ENCODE measurements around the gene FER.
"Not testable (repeated sequence)": the region's sequence is repeated elsewhere in the genome, so short reads cannot be mapped to it uniquely, and the experiment has no call there.

FER gene

GRCh38 chr5:108975697-108976096 lies 228.0 kb downstream of the FER start:
- no peak overlapping the region for H3K27ac ChIP-seq
- no peak for TF ChIP-seq CTCF (IDR thresholded peaks at IDR 0.05)
- H3K27me3 ChIP-seq: no peaks in the 10 kb centered on the region
- no peaks in the 10 kb centered on the region for H3K4me1 ChIP-seq (ENCODE audit: control insufficient read depth in 1 of 2, insufficient read depth in 1 of 2, low read depth in 1 of 2, low read length in 1 of 2)
- no peak overlapping the region for H3K4me3 ChIP-seq (ENCODE audit: low read depth in 1 of 2, low read length in 1 of 2)
- H3K36me3 ChIP-seq: no peaks in the 10 kb centered on the region
- H3K9me3 ChIP-seq: no peaks in the 10 kb centered on the region

- Histone ChIP-seq H3K36me3 (no peaks in the 10 kb centered on the region), H3K4me1 (ENCODE audit: control insufficient read depth in 1 of 2, insufficient read depth in 1 of 2, low read depth in 1 of 2, low read length in 1 of 2) (no peaks in the 10 kb centered on the region), H3K27me3 (no peaks in the 10 kb centered on the region), H3K9me3 (no peaks in the 10 kb centered on the region), H3K27ac (no peak overlapping the region), H3K4me3 (ENCODE audit: low read depth in 1 of 2, low read length in 1 of 2) (no peak overlapping the region)
- no peak for TF ChIP-seq CTCF (IDR thresholded peaks at IDR 0.05)
Observed at GRCh38 chr5:108983461-108984092, 235.9 kb downstream of the FER start.

DNA sequence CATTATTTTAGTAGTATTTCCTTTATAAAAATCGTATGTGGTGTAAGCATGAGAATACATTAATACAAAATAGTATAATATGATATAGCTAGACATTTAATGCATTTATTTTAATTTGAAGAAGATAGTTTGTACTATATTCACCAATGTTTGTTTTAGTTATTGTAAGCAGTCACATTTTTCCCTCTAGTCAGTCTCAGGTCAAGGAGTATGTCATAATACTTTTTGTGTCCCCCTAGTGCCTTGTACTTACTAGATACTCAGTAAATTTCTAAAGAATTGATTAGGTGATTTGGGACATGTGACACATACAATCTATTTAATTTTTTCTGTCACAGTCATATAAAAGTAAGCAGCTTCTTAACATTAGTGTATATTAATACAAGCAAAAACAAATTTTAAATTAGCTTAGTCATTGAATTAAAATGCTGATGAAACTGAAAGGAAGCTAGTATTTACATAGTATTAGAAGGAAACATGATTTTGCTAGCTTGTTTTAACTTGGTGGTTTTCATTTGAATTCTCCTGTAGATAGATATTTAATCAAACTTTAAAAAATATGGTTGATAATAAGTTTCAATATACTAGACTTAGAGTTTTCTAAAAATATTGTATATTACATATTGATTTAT lies 242.2 kb downstream of the FER start:
- Histone ChIP-seq H3K4me3 (ENCODE audit: low read depth in 1 of 2, low read length in 1 of 2) (no peak overlapping the region), H3K27me3 (no peaks in the 10 kb centered on the region), H3K9me3 (no peaks in the 10 kb centered on the region), H3K36me3 (no peaks in the 10 kb centered on the region), H3K4me1 (ENCODE audit: control insufficient read depth in 1 of 2, insufficient read depth in 1 of 2, low read depth in 1 of 2, low read length in 1 of 2) (no peaks in the 10 kb centered on the region), H3K27ac (no peak overlapping the region)
- TF ChIP-seq CTCF (IDR thresholded peaks at IDR 0.05): no peak

- H3K27ac ChIP-seq; H3K4me3 ChIP-seq (ENCODE audit: low read depth in 1 of 2, low read length in 1 of 2); H3K36me3 ChIP-seq; H3K27me3 ChIP-seq; H3K4me1 ChIP-seq (ENCODE audit: control insufficient read depth in 1 of 2, insufficient read depth in 1 of 2, low read depth in 1 of 2, low read length in 1 of 2); H3K9me3 ChIP-seq: not testable (repeated sequence)
Observed at GRCh38 chr5:108992396-108993085, 244.8 kb downstream of the FER start.

DNA sequence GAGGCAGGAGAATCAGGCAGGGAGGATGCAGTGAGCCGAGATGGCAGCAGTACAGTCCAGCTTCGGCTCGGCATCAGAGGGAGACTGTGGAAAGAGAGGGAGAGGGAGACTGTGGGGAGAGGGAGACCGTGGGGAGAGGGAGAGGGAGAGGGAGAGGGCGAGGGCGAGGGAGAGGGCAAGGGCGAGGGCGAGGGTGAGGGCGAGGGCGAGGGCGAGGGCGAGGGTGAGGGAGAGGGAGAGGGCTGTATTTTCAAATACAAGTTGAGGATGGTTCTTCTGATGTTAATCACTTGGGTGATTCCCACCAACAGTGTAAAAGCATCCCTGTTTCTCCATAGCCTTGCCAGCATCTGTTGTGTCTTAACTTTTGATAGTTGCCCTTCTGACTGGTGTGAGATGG lies 245.7 kb downstream of the FER start:
- H3K27me3 ChIP-seq; H3K4me3 ChIP-seq (ENCODE audit: low read depth in 1 of 2, low read length in 1 of 2); H3K4me1 ChIP-seq (ENCODE audit: control insufficient read depth in 1 of 2, insufficient read depth in 1 of 2, low read depth in 1 of 2, low read length in 1 of 2); H3K36me3 ChIP-seq; H3K9me3 ChIP-seq; H3K27ac ChIP-seq: not testable (repeated sequence)

GRCh38 chr5:108997720-108998119 lies 250.0 kb downstream of the FER start:
- H3K4me3 ChIP-seq (ENCODE audit: low read depth in 1 of 2, low read length in 1 of 2): no peak overlapping the region
- no peak overlapping the region for H3K27ac ChIP-seq
- no peaks in the 10 kb centered on the region for H3K4me1 ChIP-seq (ENCODE audit: control insufficient read depth in 1 of 2, insufficient read depth in 1 of 2, low read depth in 1 of 2, low read length in 1 of 2)
- no peaks in the 10 kb centered on the region for H3K9me3 ChIP-seq
- no peak for TF ChIP-seq CTCF (IDR thresholded peaks at IDR 0.05)
- H3K36me3 ChIP-seq: no peaks in the 10 kb centered on the region
- H3K27me3 ChIP-seq: no peaks in the 10 kb centered on the region
